ENCODE data around the gene RFX3. TPM values are rescaled to one million over a fixed set of nuclear protein-coding genes. Genes with fewer than 3 reads are reported as not detected.
A peak's percentile ranks its signal among the peaks of the same experiment; 100 is the strongest.

The RFX3 gene
- total and polyA plus RNA-seq, 2 of the 13 experiments (the other 11 are each of a cell fraction or from before 2014, with no cell fraction given): 2.7 to 5.3 TPM

GRCh38 chr9:3525096-3525835, 535 bp downstream of the RFX3 start:
- H3K36me3 ChIP-seq (replicated peaks in 1 of 2; ENCODE audit: control insufficient read depth in 1 of 2, insufficient read depth in 2 of 2, low read length in 2 of 2): no peaks in the 10 kb centered on the region
- in situ Hi-C loops (cut with HindIII; ENCODE audit: extremely low pct_ligation_motif_present, low pct_unique_long_range_greater_than_20kb): no loop called here
- ChIA-PET POLR2A (interaction anchor here (1.1 kb wide), 1 partner anchor 284 kb away, joined by 5 read pairs; no protein-coding TSS in a partner anchor), CTCF (ENCODE audit: low intra/inter-chr PET ratio, low total read pairs) (no interaction called here)
- TF ChIP-seq ZFX (CRISPR knock-in tag; IDR thresholded peaks at IDR 0.05; ENCODE audit: low read depth) (peak; percentile 11; the same call in 1 of the 2 replicates), KDM5A (IDR thresholded peaks at IDR 0.05; ENCODE audit: borderline replicate concordance, low read length) (peak; percentile 8; the same call in 1 of the 2 replicates), SALL1 (CRISPR knock-in tag; IDR thresholded peaks at IDR 0.05) (peak; percentile 48; the same call in 1 of the 2 replicates), RBAK (CRISPR knock-in tag; IDR thresholded peaks at IDR 0.05) (0 out of 2 replicates have a peak, but pooled peaks have one; percentile 10), TEAD3 (CRISPR knock-in tag; optimal IDR thresholded peaks at IDR 0.05; ENCODE audit: borderline replicate concordance) (no peak), SETDB1 (CRISPR knock-in tag; IDR thresholded peaks at IDR 0.05; ENCODE audit: borderline replicate concordance) (no peak), SKIL (CRISPR knock-in tag; IDR thresholded peaks at IDR 0.05; ENCODE audit: borderline replicate concordance) (0 out of 2 replicates have a peak, but pooled peaks have one; percentile 6), ZNF790 (CRISPR knock-in tag; IDR thresholded peaks at IDR 0.05; ENCODE audit: borderline replicate concordance) (no peak), ASH2L (IDR thresholded peaks at IDR 0.05; ENCODE audit: insufficient read length, low read depth, low read length) (peak; percentile 5), FOXA1 (IDR thresholded peaks at IDR 0.05) (no peak), FOXA1 (CRISPR knock-in tag; IDR thresholded peaks at IDR 0.05) (0 out of 2 replicates have a peak, but pooled peaks have one; percentile 9), ZBTB7A (CRISPR knock-in tag; IDR thresholded peaks at IDR 0.05) (peak; percentile 47; the same call in 1 of the 2 replicates), FOXA3 (CRISPR knock-in tag; IDR thresholded peaks at IDR 0.05) (peak; percentile 10)
- no peak for FAIRE-seq
- H3K4me3 ChIP-seq (replicated peaks in 1 of 3; ENCODE audit: insufficient read depth in 1 of 3, low read depth in 2 of 3, low read length in 3 of 3): peak overlapping the region; percentile 77 to 99 (median 79)
- intact Hi-C loops (cut with micrococcal nuclease; ENCODE audit: unreplicated experiment): loop anchor here (5.0 to 10.0 kb wide), 2 partner anchors 780 to 1152 kb away; partner anchors contain the start of genes CDC37L1 and GLIS3
- BruUV-seq (replicated peaks): no TSS peak
- H3K79me2 ChIP-seq (ENCODE audit: insufficient read depth, low read length): peaks cover 75% of the 10 kb centered on the region
- WGBS (ENCODE audit: low lambda C conversion rate): under 1% methylated on average over 42 of the region's 43 CpGs
- H2AFZ ChIP-seq (ENCODE audit: low read length): no peak overlapping the region
- DNase-seq (ENCODE audit: low spot score): no peak
- H3K9ac ChIP-seq (ENCODE audit: insufficient read depth, low read depth, low read length): peak overlapping the region; percentile 87
- peaks cover 52% of the 10 kb centered on the region for H3K4me1 ChIP-seq (ENCODE audit: insufficient read depth, low read length)
- H3K27me3 ChIP-seq (ENCODE audit: control insufficient read depth in 1 of 2, insufficient read depth in 2 of 2, low read length in 2 of 2): no peaks in the 10 kb centered on the region; a peak in 1 of 5 replicates
- H4K20me1 ChIP-seq (ENCODE audit: insufficient read depth, low read length): no peaks in the 10 kb centered on the region
- no peaks in the 10 kb centered on the region for H3K9me3 ChIP-seq (ENCODE audit: low read length)
- H3K4me2 ChIP-seq (ENCODE audit: low read depth, low read length): peak overlapping the region; percentile 72
- peak; percentile 31 for ATAC-seq
- peak overlapping the region; percentile 100 for H3K27ac ChIP-seq (ENCODE audit: extremely low read length, insufficient read depth, low read length)

Measured in HepG2 (cell line).